GM18519 (cell line): ENCODE results near the gene HECTD3.
"Not testable (repeated sequence)": the region's sequence is repeated elsewhere in the genome, so short reads cannot be mapped to it uniquely, and the experiment has no call there.

Source experiments
- ATAC-seq: cut with Tn5 transposase; IDR thresholded peaks from one replicate; pipeline ENCODE4 v1.9.1; 2021; ENCODE audit warnings: mild to moderate bottlenecking, moderate library complexity; ENCODE audit not compliant: unreplicated experiment, low FRiP score

The HECTD3 gene

GRCh38 chr1:44995467-44996238 lies 15.5 kb downstream of the HECTD3 start:
- ATAC-seq = no peak

- no peak for ATAC-seq
Measured at GRCh38 chr1:44994309-44994898, 16.7 kb downstream of the HECTD3 start.

GRCh38 chr1:44988531-44989156 lies 22.5 kb downstream of the HECTD3 start:
- ATAC-seq = no peak

GRCh38 chr1:44985747-44986359 lies 25.3 kb downstream of the HECTD3 start:
- no peak for ATAC-seq

- ATAC-seq = not testable (repeated sequence)
Measured at GRCh38 chr1:44977372-44977771, 33.8 kb downstream of the HECTD3 start.

GRCh38 chr1:44976252-44976651 lies 34.9 kb downstream of the HECTD3 start:
- no peak for ATAC-seq

- no peak for ATAC-seq
Measured at GRCh38 chr1:44973645-44974044, 37.5 kb downstream of the HECTD3 start.

GRCh38 chr1:44970317-44970716 lies 40.8 kb downstream of the HECTD3 start:
- no peak for ATAC-seq

- no peak for ATAC-seq
Measured at GRCh38 chr1:44964396-44964795, 46.7 kb downstream of the HECTD3 start.

GRCh38 chr1:44962729-44963128 lies 48.4 kb downstream of the HECTD3 start:
- ATAC-seq = no peak

- ATAC-seq = not testable (repeated sequence)
Measured at GRCh38 chr1:44962022-44962421, 49.1 kb downstream of the HECTD3 start.

- not testable (repeated sequence) for ATAC-seq
Measured at GRCh38 chr1:44957566-44957965, 53.6 kb downstream of the HECTD3 start.

- ATAC-seq = not testable (repeated sequence)
Measured at GRCh38 chr1:44956077-44956476, 55.0 kb downstream of the HECTD3 start.
